Endodermal cell (in vitro differentiated cells): ENCODE data around the gene ELOVL4. TPM values are rescaled to one million over a fixed set of nuclear protein-coding genes. Genes with fewer than 3 reads are reported as not detected.

Experiments
- DNase-seq: peaks from one replicate; pipeline ENCODE4 v3.0.0-alpha.2; 2017
- H3K27ac ChIP-seq: 2 replicates; pipeline ENCODE4 v1.5.1; 2013; ENCODE audit warnings: mild to moderate bottlenecking, low read depth, low read length, moderate library complexity
- H3K27me3 ChIP-seq: 2 replicates; pipeline ENCODE4 v1.6.1; 2013; ENCODE audit warnings: mild to moderate bottlenecking, low read length, moderate library complexity; ENCODE audit not compliant: insufficient read depth, control insufficient read depth, poor library complexity, severe bottlenecking
- H3K36me3 ChIP-seq: 2 replicates; pipeline ENCODE4 v1.7.0; 2013; ENCODE audit warnings: mild to moderate bottlenecking, low read length, moderate library complexity; ENCODE audit not compliant: control insufficient read depth, insufficient read depth
- H3K4me1 ChIP-seq: one replicate; pipeline ENCODE4 v1.7.0; 2013; ENCODE audit warnings: low read length; ENCODE audit not compliant: control insufficient read depth, insufficient read depth
- H3K4me3 ChIP-seq: 2 replicates; pipeline ENCODE4 v1.5.1; 2013; ENCODE audit warnings: mild to moderate bottlenecking, low read length, moderate library complexity
- H3K9ac ChIP-seq: 2 replicates; pipeline ENCODE4 v1.6.1; 2013; ENCODE audit warnings: mild to moderate bottlenecking, low read length, moderate library complexity; ENCODE audit not compliant: poor library complexity, severe bottlenecking; ENCODE audit errors: extremely low read depth
- H3K9me3 ChIP-seq: 2 replicates; pipeline ENCODE4 v1.6.1; 2013; ENCODE audit warnings: mild to moderate bottlenecking, low read length, moderate library complexity; ENCODE audit not compliant: control insufficient read depth
- H3K27ac Mint-ChIP-seq: 2 replicates; pipeline ENCODE4 v1.8.0; 2020; ENCODE audit warnings: mixed read lengths
- H3K27me3 Mint-ChIP-seq: 2 replicates; pipeline ENCODE4 v1.8.0; 2021; ENCODE audit warnings: mild to moderate bottlenecking, mixed read lengths; ENCODE audit not compliant: insufficient read depth
- H3K36me3 Mint-ChIP-seq: 2 replicates; pipeline ENCODE4 v1.8.0; 2020; ENCODE audit warnings: low read depth, mixed read lengths
- H3K4me1 Mint-ChIP-seq: 2 replicates; pipeline ENCODE4 v1.8.0; 2020; ENCODE audit warnings: mixed read lengths
- H3K4me3 Mint-ChIP-seq: 2 replicates; pipeline ENCODE4 v1.8.0; 2020; ENCODE audit warnings: mild to moderate bottlenecking, moderate library complexity, mixed read lengths
- H3K9me3 Mint-ChIP-seq: 2 replicates; pipeline ENCODE4 v1.8.0; 2020; ENCODE audit warnings: mild to moderate bottlenecking, mixed read lengths
- CTCF ChIP-seq: fragments of 200-600 bp; sonication (generic); conservative IDR thresholded peaks from 2 replicates; pipeline ENCODE4 v1.5.0; 2021; ENCODE audit warnings: antibody characterized with exemption, mild to moderate bottlenecking
- WGBS, 2 experiments: methylation state at CpG; one replicate each; pipeline versions ENCODE4 v1.1.5 to v1.1.7; 2013; ENCODE audit warnings: missing lambda C conversion rate in 2 of 2, mixed read lengths in 1 of 2; ENCODE audit not compliant: insufficient coverage in 1 of 2, insufficient read length in 1 of 2; 5-methylcytosine and 5-hydroxymethylcytosine counted together
- total RNA-seq, 2 donors: library from RNA; stranded (reverse); fragmentation: NEBNext Ultra II Directional in 1 of 2; extraction: Animal tissue kit (Norgen Biotek cat#: 25700) in 1 of 2; gene quantifications; 2 replicates in 1 of 2; 3 replicates in 1 of 2; pipeline ENCODE4 v1.2.1, GENCODE V29; 2021

Gene ELOVL4
- total RNA-seq, 2 donors from 2014 or later, result 7.4 to 8.8 TPM

- H3K4me3 Mint-ChIP-seq, result no peak overlapping the region
- H3K4me1 Mint-ChIP-seq, result no peaks in the 10 kb centered on the region
- Histone ChIP-seq H3K27ac (no peak overlapping the region), H3K9me3 (peaks cover 6% of the 10 kb centered on the region), H3K9ac (no peak overlapping the region), H3K4me1 (no peaks in the 10 kb centered on the region), H3K27me3 (no peaks in the 10 kb centered on the region), H3K4me3 (no peak overlapping the region), H3K36me3 (no peaks in the 10 kb centered on the region)
- no peak for DNase-seq
- WGBS, 2 experiments, result 94 to 96% methylated on average over 3 to 5 of the region's 5 CpGs
- no peak for TF ChIP-seq CTCF
- H3K36me3 Mint-ChIP-seq, result no peaks in the 10 kb centered on the region
- H3K27me3 Mint-ChIP-seq, result no peaks in the 10 kb centered on the region
- H3K27ac Mint-ChIP-seq, result no peak overlapping the region
- H3K9me3 Mint-ChIP-seq, result peaks cover 23% of the 10 kb centered on the region
These were observed 22.4 kb upstream of the ELOVL4 start for GRCh38 chr6:79969784-79970183.

- Histone ChIP-seq H3K36me3 (no peaks in the 10 kb centered on the region), H3K4me3 (no peak overlapping the region), H3K27ac (no peak overlapping the region), H3K4me1 (no peaks in the 10 kb centered on the region), H3K9me3 (peaks cover 6% of the 10 kb centered on the region), H3K27me3 (no peaks in the 10 kb centered on the region), H3K9ac (no peak overlapping the region)
- no peak for DNase-seq
- Mint-ChIP-seq H3K4me3 (no peak overlapping the region), H3K36me3 (no peaks in the 10 kb centered on the region), H3K27me3 (no peaks in the 10 kb centered on the region), H3K9me3 (peaks cover 23% of the 10 kb centered on the region), H3K27ac (no peak overlapping the region), H3K4me1 (no peaks in the 10 kb centered on the region)
- TF ChIP-seq CTCF, result no peak
These were observed 19.8 kb upstream of the ELOVL4 start for GRCh38 chr6:79967178-79967577.

GRCh38 chr6:79964607-79965081, 17.3 kb upstream of the ELOVL4 start:
- TF ChIP-seq CTCF, result no peak
- Histone ChIP-seq H3K9me3 (peaks cover 2% of the 10 kb centered on the region), H3K36me3 (no peaks in the 10 kb centered on the region), H3K9ac (no peak overlapping the region), H3K4me1 (no peaks in the 10 kb centered on the region), H3K27me3 (no peaks in the 10 kb centered on the region), H3K27ac (no peak overlapping the region), H3K4me3 (no peak overlapping the region)
- Mint-ChIP-seq H3K4me3 (no peak overlapping the region), H3K36me3 (no peaks in the 10 kb centered on the region), H3K27ac (no peak overlapping the region), H3K9me3 (peaks cover 19% of the 10 kb centered on the region), H3K4me1 (no peaks in the 10 kb centered on the region), H3K27me3 (no peaks in the 10 kb centered on the region)
- DNase-seq, result no peak
- WGBS, 2 experiments, result 90% methylated on average over 3 of the region's 3 CpGs; no CpG with 5 or more reads in 1 of the 2 experiments
